Measurements from ENCODE around the gene GRID2. TPM values are rescaled to one million over a fixed set of nuclear protein-coding genes. Genes with fewer than 3 reads are reported as not detected.

Gene GRID2
- total RNA-seq, 1 donor from 2014 or later, result 1.3 TPM

- DNase-seq (ENCODE audit: low read depth, low spot score), result no peak
- H3K27ac Mint-ChIP-seq (ENCODE audit: unreplicated experiment), result no peak overlapping the region
- H3K4me3 Mint-ChIP-seq, result no peak overlapping the region
- peaks cover 2% of the 10 kb centered on the region for H3K9me3 Mint-ChIP-seq
- H3K4me1 Mint-ChIP-seq, result peaks cover 9% of the 10 kb centered on the region
- TF ChIP-seq CTCF (conservative IDR thresholded peaks at IDR 0.05), result no peak
- no peaks in the 10 kb centered on the region for H3K36me3 Mint-ChIP-seq (ENCODE audit: low read depth)
- no peaks in the 10 kb centered on the region for H3K27me3 Mint-ChIP-seq (ENCODE audit: low read depth)
These were observed 1471.8 kb downstream of the GRID2 start for GRCh38 chr4:93775551-93775950.

GRCh38 chr4:93776386-93777080, 1472.8 kb downstream of the GRID2 start:
- H3K27me3 Mint-ChIP-seq (ENCODE audit: low read depth), result no peaks in the 10 kb centered on the region
- no peak overlapping the region for H3K4me3 Mint-ChIP-seq
- no peak for DNase-seq (ENCODE audit: low read depth, low spot score)
- peaks cover 2% of the 10 kb centered on the region for H3K9me3 Mint-ChIP-seq
- TF ChIP-seq CTCF (conservative IDR thresholded peaks at IDR 0.05), result no peak
- H3K36me3 Mint-ChIP-seq (ENCODE audit: low read depth), result no peaks in the 10 kb centered on the region
- peaks cover 9% of the 10 kb centered on the region for H3K4me1 Mint-ChIP-seq
- no peak overlapping the region for H3K27ac Mint-ChIP-seq (ENCODE audit: unreplicated experiment)

GRCh38 chr4:93777081-93777460, 1473.3 kb downstream of the GRID2 start:
- TF ChIP-seq CTCF (conservative IDR thresholded peaks at IDR 0.05), result no peak
- no peak for DNase-seq (ENCODE audit: low read depth, low spot score)
- Mint-ChIP-seq H3K36me3 (ENCODE audit: low read depth) (no peaks in the 10 kb centered on the region), H3K27ac (ENCODE audit: unreplicated experiment) (no peak overlapping the region), H3K9me3 (peaks cover 2% of the 10 kb centered on the region), H3K27me3 (ENCODE audit: low read depth) (no peaks in the 10 kb centered on the region), H3K4me3 (no peak overlapping the region), H3K4me1 (peaks cover 9% of the 10 kb centered on the region)

- TF ChIP-seq CTCF (conservative IDR thresholded peaks at IDR 0.05), result no peak
- H3K36me3 Mint-ChIP-seq (ENCODE audit: low read depth), result no peaks in the 10 kb centered on the region
- H3K9me3 Mint-ChIP-seq, result peaks cover 2% of the 10 kb centered on the region
- H3K4me3 Mint-ChIP-seq, result no peak overlapping the region
- H3K27ac Mint-ChIP-seq (ENCODE audit: unreplicated experiment), result no peak overlapping the region
- H3K27me3 Mint-ChIP-seq (ENCODE audit: low read depth), result no peaks in the 10 kb centered on the region
- peaks cover 9% of the 10 kb centered on the region for H3K4me1 Mint-ChIP-seq
- no peak for DNase-seq (ENCODE audit: low read depth, low spot score)
These were observed 1475.5 kb downstream of the GRID2 start for GRCh38 chr4:93779228-93779627.

GRCh38 chr4:93780080-93780479, 1476.3 kb downstream of the GRID2 start:
- Mint-ChIP-seq H3K36me3 (ENCODE audit: low read depth) (no peaks in the 10 kb centered on the region), H3K4me1 (peaks cover 9% of the 10 kb centered on the region), H3K27me3 (ENCODE audit: low read depth) (no peaks in the 10 kb centered on the region), H3K27ac (ENCODE audit: unreplicated experiment) (no peak overlapping the region), H3K4me3 (no peak overlapping the region), H3K9me3 (peaks cover 2% of the 10 kb centered on the region)
- DNase-seq (ENCODE audit: low read depth, low spot score), result no peak
- TF ChIP-seq CTCF (conservative IDR thresholded peaks at IDR 0.05), result no peak

Measured in neural crest cell (in vitro differentiated cells).